D721Med (cell line): Measurements from ENCODE around the gene ZEB1.

ENCODE experiments used
- DNase-seq: peaks from one replicate; pipeline ENCODE4 v3.0.0; 2011; ENCODE audit warnings: low spot score; ENCODE audit not compliant: insufficient read length
- FAIRE-seq: peaks from 2 replicates; lab custom pipeline; 2011; peaks lifted over from hg19 to GRCh38; lab: Jason Lieb, UNC
- CTCF ChIP-seq: IDR thresholded peaks from 2 replicates; pipeline ENCODE4 v1.5.1; 2012; ENCODE audit warnings: mild to moderate bottlenecking, control low read depth; ENCODE audit not compliant: insufficient read depth; ENCODE audit errors: missing control alignments

ZEB1 gene

GRCh38 chr10:31340343-31340742, 21.3 kb downstream of the ZEB1 start:
- no peak for DNase-seq
- TF ChIP-seq CTCF = no peak
- peak; percentile 11 for FAIRE-seq

- no peak for FAIRE-seq
- TF ChIP-seq CTCF = no peak
Measured at GRCh38 chr10:31341552-31341951, 22.5 kb downstream of the ZEB1 start.

GRCh38 chr10:31343009-31343408, 24.0 kb downstream of the ZEB1 start:
- no peak for FAIRE-seq
- no peak for TF ChIP-seq CTCF
- no peak for DNase-seq

More at GRCh38 chr10:31341552-31341951, 22.5 kb downstream of the ZEB1 start:
- DNase-seq = no peak

GRCh38 chr10:31343551-31343950, 24.5 kb downstream of the ZEB1 start:
- TF ChIP-seq CTCF = no peak
- FAIRE-seq (no peak), DNase-seq (no peak)

- FAIRE-seq (no peak), DNase-seq (no peak)
- TF ChIP-seq CTCF = no peak
Measured at GRCh38 chr10:31345886-31346285, 26.9 kb downstream of the ZEB1 start.

- no peak for TF ChIP-seq CTCF
- DNase-seq = no peak
- FAIRE-seq = peak; percentile 63
Measured at GRCh38 chr10:31346953-31347352, 27.9 kb downstream of the ZEB1 start.

GRCh38 chr10:31347705-31348104, 28.7 kb downstream of the ZEB1 start:
- no peak for FAIRE-seq

More at GRCh38 chr10:31347705-31348104, 28.7 kb downstream of the ZEB1 start:
- DNase-seq = no peak
- no peak for TF ChIP-seq CTCF
